Ramos (cell line): ENCODE results near the gene OPN1SW.

ENCODE experiments used
- in situ Hi-C: fragments of 300-500 bp; cut with MboI; formaldehyde crosslinking; loops from one replicate; pipeline ENCODE4 v1.14.3; 2022; ENCODE audit warnings: low sequenced_read_pairs; ENCODE audit not compliant: unreplicated experiment

Gene OPN1SW

DNA sequence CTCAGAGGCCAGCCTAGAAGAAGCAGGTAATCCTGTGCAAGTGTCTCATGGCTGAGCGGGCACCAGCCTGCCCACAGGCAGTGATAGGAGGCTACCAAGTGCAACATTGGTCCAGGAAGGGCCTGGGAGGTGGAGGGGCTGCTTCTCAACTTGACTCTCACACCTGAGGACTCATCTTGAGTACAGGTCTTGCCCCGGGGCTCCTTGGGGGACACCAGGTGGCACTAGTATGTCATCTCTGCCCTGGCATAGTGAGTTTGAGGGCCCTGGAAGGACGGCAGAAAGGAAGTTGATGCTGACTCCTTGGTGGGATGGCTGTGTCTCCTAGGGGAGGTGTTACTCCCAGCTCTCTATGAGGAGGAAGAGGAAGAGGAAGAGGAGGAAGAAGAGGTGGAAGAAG, 18.4 kb upstream of the OPN1SW start:
- in situ Hi-C loops = no loop called here

DNA sequence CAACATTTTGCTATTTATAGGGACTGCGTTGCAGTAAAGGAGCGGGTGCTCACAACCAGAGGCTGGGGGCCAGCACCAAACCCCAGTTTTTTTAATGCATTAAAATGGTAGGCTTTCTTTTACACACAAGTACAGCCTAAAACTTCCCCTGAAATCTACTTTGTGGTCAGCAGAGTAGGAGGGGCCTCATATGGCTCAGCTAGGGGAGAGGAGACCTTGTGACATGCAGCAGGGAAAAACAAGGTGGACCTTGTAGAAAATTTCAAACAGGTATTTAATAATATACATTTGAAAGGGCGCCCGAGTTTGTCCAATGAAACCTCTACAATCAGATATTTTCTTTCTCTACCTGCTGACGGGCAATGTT, 17.6 kb upstream of the OPN1SW start:
- in situ Hi-C loops = no loop called here

DNA sequence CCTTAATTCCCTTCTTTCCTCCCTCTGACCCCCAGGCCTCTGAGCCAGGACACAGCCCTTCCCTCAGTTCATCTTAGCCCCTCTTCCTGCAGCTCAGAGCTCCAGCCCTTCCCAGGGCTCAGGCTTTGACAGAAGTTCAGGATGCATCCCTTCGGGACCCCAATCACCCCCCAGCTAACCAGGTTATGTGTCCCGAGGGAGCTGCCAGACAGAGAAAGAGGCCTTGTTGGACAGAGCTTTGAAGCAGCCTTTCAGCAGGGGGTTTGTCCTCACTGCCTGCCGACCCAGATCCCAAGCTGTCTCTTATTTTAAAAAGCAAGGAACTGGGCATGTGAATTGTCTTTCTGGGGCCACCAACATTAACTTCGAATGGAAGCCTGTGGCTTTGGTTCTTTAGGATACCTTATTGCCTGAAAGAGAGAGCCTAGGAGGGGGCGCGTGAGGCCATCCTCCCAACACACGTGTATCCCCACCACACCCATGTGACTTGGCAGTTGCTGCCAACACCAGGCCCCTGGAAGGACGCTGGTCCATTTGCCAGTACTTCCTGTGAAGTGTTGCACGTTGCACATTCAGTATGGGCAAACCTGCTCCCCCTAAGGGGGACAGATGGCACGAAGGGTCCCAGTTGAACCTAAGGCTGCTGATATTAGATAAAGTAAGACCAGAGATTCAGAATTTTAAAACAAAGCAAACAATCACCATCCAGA, 17.0 kb upstream of the OPN1SW start:
- in situ Hi-C loops = no loop called here

DNA sequence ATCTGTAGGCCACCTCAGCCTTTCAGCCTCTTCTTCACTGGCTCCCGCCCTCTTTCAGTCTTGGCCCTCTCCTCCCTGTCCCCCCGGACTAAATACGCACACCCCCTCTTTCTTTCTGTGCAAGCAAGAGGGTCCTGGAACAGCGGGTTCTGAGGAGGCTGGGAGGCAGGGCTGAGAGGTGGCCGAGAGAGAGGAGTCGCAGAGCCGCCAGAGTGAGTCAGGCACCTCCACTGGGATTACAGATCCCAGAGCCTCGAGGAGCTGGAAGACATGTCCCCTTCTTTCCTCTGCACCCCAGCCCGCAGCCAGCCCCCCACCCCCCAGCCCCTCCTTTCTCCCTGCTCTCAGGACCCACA, 16.4 kb upstream of the OPN1SW start:
- in situ Hi-C loops = no loop called here

DNA sequence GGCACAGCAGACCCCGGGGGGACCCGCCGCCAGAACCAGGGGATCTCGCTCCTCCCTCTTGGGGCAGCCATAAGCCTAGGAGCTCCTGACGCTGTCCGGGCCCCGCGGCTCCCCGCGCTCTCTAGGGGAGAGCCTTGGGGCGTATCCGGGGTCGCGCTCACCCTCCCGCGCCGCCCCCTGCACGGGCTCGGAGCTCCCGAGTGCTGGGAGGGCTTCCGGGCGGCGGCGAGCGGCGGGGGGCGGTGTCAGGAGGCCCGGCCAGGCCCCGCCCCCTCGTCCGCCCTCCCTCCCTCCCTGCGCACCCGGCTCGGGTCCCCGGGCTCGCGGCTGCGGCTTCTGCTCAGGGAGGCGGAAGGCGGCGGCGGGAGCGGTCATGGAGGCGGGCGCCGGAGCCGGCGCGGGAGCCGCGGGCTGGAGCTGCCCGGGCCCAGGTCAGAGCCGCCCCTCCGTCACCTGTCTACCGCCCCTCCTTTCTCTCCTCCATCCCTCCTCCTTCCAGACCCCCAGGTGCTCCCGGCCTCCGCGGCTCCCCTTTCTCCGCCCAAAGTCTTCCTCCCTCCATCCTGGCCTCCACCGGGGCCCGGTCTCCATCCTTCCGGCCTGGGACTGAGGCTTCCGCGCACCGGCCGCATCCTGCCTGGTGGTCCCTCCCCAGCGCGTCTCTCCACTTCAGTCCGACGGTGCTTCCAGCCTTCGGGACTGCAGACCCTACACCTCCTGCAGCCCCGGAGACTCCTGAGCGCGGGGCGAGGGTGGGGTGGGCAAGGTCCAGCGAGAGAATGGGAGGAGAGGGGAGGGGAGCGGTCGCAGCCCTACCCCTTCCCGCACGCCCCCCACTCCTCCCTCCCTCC, 15.8 kb upstream of the OPN1SW start, which contains the start of gene CCDC136:
Gene CCDC136 (plus strand): TSS at position 848 of the 851 bp plus-strand sequence. CDS start 444 bp downstream, outside the sequence.
- in situ Hi-C loops = no loop called here

DNA sequence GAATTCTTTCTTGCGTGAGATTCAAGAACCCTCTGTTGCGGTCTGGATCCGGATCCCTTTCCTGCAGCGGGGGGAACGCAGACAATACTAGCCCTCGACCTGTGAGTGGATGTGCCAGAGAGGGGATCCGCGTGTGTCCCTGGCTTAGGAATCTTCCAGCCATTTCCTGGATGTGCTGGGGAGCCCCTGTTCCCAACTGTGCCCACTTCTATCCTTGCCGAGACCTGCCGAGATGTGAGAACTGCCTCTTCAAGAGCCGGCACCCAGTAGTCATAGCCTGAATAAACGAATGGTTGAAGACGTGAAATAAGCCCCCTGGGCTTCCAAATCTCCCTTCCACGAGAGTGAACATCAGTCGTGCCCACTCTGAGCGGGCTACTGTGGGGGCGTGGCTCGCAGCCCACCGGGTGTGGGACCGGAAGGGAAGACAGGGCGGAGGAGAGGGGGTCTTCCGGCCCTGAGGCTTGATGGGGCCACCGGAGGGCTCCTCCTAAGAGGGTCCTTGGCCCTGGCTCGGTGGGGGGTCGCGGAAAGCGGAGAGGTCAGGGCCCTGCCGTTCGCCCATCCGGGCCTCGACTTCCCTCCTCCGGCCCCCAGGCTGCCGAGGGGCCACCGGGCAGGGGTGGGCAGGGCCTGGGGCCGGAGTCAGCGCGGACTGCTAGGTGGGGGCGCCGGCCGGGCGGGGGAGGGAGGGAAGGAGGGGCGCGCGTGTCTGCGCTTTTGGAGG, 14.9 kb upstream of the OPN1SW start:
- in situ Hi-C loops = no loop called here

DNA sequence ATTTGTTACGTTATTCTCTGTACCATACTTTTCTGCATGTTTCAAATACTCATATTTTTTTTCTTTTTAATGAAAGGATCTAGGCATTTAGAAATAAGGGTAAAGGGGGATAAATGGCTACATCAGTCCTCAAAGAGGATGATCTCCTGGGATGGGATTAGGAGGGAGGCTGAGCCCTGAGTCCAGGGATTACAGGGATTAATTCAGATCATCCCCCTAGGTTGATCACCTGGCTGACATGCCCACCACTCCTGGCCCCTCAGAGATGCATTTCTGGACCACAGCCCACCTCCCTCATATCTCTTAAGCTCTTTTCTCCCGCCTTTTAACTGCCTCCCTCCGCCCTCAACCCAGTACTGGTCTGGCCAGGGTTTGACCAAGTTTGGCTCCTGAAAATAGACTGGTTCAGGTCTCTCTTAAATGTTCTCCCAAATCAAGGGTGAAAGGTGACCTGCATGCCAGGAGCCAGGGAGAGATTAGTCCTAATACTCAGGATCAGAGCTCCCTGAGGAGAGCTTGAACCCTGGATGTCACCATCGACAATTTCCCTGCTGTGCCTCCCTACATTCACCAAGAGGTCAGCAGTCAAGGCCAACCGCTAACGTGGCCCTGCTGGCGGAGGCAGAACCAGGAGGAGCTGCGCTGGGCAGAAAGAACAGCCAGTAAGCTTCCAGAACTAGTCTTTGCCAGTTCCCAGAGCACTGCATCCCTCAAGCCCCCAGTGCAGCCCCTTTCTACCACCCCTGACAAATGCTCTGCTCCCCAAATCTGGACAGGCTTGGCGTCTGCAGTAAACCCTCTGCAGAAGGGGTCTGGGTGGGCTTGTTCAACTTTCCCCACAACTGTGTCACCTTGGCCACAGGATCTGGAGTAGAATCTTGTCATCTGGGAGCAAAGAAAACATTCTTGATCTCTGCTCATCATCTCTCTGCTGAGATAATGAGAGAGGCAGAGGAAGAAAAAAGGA, 13.1 kb upstream of the OPN1SW start:
- in situ Hi-C loops = no loop called here

DNA sequence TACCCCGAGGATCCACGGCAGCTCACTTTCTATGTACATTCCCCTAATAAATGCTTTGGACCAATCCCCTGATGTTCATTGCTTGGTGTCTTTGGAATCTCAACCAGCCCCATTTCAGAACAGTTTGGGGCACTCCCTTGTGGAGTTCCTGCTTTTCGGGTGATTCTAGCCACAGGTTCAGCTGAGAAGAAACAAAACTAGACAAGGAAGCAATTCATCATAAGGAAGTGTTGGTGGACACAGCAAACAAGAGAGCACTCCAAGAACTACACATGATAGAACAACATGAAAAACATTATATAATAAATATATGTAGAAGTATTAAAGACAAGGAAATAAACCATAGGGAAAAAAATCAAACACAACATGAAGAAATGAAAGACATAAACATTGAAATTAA, 10.1 kb upstream of the OPN1SW start:
- in situ Hi-C loops = no loop called here

DNA sequence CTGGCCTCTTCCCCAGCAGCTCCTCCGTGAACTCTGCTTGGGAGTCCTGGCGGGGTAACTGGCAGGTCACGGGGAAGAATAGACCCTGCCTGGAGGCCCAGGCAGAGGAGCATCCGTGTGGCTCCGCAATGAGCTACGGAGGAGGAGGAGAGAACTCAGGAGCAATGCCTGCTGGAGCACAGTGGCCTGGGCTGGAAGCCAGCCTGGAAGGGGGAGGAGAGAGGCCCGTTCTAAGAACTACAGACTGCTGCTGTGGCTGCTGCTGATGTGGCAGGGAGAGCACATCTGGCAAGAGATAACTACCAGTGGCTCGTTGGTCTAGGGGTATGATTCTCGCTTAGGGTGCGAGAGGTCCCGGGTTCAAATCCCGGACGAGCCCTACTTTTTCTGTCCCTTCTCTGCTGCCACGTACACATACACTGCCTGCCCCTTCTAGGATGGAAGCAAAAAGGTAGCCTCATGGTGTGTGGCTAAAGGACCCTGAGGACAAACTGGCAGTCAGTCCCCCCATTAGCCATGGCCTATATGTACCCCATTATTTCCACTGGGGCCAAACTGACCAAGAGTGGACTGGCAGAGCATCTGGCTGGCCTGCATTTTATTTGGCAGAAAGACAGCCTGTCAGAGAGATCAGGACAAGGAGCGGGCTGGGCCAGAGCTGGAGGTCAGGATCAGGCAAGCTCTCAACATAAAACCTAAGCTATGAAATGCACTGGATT, 7.7 kb upstream of the OPN1SW start:
- in situ Hi-C loops = no loop called here

DNA sequence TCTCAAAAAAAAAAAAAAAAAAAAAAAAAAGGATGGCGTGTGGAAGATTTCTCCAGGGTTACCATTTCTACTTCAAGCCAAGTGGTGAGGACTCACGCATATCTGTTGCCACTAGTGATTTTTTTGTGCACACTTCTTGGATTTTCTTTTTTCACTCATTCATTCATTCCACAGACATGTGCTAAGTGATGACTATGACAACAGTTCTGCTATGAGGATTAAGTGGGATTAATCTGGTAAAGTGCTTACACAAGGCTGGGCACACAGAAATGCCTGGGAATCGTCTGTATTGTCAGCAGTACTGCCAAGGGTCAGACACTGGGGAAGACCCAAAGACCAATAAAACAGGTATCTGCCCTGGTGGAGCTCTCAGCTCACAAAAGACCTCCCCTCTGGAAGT, 6.3 kb upstream of the OPN1SW start:
- in situ Hi-C loops = no loop called here

DNA sequence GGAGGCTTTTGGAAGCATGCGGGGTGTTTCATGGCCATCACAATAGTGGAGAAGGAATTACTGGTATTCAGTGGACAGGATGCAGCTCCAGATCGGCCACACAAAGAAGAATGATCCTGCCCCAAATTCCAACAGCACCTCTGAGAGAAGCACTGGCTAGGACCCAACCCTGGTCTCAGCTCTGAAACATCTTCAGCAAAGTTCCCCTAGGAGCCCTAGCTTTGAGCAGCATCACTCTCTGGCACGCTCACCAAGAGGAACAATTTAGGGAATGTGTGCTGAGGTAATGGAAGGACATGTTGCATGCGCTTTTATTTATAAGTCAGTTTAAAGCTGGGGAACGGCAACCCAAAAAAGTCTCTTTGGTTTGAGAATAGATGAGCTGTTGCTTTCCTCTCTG, 5.5 kb upstream of the OPN1SW start:
- in situ Hi-C loops = no loop called here

DNA sequence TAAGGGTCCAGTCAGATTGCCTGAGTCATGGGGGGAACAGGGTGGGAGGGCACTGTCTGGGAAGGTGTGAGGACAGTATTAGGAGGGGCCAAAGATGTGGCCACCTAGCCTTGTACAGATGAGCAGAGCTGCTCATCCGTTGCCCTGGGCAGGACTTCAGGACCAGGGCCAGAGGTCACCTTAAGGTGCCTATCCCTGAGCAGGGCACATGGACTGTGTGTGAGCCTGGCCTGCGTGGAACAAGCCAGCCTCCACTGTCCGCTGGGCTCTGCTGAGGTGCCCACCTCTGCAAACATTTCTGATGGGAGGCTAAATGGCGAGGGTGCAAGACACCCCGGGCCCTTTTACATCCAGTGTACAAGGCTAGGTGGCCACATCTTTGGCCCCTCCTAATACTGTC, 3.4 kb upstream of the OPN1SW start:
- in situ Hi-C loops = no loop called here

DNA sequence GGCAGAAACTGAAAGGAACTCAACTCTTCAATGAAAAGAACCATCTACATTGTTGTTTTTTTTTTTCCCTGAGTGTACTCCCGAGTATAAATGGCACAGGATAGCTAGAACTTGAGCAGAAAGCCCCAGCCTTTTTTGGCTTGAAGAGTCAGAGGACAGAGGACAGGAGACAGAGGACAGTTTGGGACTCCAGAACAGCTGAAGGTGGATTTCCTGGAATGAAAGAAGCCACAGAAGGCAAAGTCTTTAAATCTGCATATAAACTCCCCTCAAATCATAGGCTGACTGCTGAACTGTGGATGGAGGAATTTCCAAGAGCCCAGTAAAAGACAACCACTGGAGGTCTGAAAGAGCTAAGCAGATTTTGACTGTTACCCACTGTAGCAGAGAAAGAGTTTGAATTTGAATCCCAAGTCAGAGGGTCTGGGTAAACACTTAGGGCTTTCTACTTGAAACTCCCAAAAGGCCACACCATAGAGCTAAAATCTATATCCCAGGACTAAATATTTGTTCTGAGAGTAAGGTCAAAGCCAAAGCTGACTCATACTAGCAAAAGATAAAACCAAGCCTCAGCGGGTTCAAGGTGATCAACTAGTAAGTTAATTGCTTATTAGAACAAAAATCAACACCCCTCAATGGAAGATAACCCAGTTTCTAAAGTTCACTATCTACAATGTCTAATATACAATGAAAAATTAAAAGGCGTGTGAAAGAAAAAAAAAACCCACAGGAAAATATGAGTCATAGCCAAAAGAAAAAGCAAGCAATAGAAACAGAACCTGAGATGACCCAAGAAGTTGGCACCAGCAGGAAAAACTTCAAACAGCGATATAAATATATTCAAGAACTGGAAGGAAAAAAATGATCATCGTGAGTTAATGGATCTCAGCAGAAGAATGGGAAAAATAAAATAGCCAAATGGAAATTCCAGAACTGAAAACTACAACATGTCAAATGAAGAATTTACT, 1.8 kb upstream of the OPN1SW start:
- in situ Hi-C loops = no loop called here

DNA sequence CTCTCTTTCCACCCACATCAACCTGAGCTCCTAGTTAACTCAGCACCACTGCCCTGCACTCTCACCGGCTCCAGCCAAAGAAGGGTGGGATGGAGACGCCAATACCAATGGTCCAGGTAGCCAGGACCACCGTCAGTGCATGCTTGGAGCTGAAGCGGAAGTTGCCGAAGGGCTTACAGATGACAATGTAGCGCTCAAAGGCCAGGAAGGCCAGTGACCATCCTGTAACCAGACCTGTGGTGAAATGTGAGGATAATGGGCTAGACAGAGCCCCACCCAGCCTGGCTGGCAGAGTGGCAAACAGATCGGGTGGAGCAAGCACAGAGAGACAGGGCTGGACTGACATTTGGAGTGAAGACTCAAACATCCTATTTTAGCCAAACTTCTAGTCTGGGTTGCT, 673 bp downstream of the OPN1SW start:
- in situ Hi-C loops = no loop called here

DNA sequence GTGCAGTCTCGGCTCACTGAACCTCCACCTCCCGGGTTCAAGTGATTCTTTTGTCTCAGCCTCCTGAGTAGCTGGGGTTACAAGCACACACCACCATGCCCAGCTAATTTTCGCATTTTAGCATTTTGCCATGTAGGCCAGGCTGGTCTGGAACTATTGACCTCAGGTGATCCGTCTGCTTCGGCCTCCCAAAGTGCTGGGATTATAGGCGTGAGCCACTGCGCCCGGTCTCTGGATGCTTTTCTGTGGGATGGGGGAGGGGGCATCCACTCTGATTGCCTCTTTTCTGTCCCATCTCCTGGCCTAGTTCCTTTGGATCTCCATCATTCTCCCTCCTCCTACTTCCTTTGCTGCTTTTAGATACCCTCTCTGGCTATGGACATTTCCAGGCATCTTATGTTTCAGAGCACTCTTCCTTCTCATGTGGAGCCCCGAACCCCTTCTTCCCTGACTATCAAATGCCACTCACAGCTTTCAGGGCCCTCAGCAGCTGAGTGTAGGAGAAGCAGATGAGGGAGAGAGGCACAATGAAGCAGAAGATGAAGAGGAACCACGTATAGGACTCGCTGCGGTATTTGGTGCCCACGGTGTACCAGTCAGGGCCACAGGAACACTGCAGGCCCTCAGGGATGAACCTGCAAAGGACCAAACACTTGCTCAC, 1.4 kb downstream of the OPN1SW start:
- in situ Hi-C loops = no loop called here

DNA sequence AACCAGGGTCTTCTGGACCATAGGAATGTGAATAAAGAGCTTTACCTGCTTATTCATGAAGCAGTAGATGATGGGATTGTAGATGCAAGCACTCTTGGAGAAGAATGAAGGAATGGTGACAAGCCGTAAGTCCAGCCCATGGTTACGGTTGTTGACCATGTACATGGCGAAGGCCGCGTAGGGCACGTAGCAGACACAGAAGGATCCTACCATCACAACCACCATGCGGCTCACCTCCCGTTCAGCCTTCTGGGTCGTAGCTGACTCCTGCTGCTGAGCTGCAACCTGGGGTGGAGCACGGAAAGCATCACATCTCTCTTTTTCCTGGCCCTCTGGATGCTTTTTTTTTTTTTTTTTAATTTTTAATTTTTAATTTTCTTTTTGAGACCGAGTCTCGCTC, 2.0 kb downstream of the OPN1SW start:
- in situ Hi-C loops = no loop called here

DNA sequence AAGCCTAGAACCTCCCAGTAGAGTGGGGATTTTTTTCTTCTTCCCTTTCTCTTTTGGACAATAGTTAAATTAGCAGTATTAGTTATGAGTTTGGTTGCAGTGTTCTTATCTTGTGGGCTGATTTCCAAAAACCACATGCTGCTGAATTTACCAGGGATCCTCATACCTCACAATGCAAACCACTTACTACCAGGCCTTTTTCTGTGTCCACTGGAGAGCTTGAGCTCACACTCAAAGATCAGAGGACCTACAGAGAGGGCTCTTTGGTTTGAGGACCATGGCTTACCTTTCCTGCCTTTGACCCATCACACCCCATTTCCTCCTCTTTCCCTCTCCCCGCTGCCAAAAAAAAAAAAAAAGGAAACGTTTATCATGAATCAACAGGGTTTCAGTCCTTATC, 5.4 kb downstream of the OPN1SW start:
- in situ Hi-C loops = no loop called here
